GM21528 (cell line): ENCODE results near the gene GAA.

Experiments used
- ATAC-seq: cut with Tn5 transposase; IDR thresholded peaks from one replicate; pipeline ENCODE4 v1.9.1; 2021; ENCODE audit warnings: mild to moderate bottlenecking, moderate library complexity; ENCODE audit not compliant: unreplicated experiment, low FRiP score

The GAA gene

GRCh38 chr17:80115159-80115558, 13.8 kb downstream of the GAA start:
- no peak for ATAC-seq

GRCh38 chr17:80116276-80116920, 15.0 kb downstream of the GAA start:
- no peak for ATAC-seq

GRCh38 chr17:80116921-80117380, 15.6 kb downstream of the GAA start:
- no peak for ATAC-seq

GRCh38 chr17:80117491-80118401, 16.4 kb downstream of the GAA start:
- no peak for ATAC-seq

DNA sequence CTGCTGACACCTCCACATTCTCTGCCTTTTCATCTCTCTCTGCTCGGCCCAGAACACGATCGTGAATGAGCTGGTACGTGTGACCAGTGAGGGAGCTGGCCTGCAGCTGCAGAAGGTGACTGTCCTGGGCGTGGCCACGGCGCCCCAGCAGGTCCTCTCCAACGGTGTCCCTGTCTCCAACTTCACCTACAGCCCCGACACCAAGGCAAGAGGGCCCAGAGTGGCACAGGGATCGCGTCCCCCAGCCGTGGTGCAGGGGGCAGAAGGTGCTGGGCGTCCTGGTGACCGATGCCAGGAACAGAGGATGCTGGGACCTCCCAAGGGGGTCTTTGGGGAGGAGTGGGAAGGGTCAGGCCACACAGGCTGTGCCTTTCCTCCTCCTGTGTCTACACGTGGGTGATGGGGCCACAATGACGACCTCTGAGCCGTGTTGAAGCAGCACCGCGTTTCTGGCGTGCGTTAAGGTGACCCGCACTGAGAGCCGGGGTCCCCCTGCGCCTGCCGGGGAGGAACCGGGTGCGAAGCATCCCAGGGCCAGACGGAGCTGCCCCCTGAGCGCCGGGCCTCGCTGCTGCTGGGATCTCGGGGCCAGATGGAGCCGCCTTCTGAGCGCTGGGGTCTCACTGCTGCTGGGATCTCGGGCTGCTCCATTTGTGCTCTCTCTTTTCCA, 17.4 kb downstream of the GAA start:
- no peak for ATAC-seq

DNA sequence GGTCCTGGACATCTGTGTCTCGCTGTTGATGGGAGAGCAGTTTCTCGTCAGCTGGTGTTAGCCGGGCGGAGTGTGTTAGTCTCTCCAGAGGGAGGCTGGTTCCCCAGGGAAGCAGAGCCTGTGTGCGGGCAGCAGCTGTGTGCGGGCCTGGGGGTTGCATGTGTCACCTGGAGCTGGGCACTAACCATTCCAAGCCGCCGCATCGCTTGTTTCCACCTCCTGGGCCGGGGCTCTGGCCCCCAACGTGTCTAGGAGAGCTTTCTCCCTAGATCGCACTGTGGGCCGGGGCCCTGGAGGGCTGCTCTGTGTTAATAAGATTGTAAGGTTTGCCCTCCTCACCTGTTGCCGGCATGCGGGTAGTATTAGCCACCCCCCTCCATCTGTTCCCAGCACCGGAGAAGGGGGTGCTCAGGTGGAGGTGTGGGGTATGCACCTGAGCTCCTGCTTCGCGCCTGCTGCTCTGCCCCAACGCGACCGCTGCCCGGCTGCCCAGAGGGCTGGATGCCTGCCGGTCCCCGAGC, 17.9 kb downstream of the GAA start:
- ATAC-seq: no peak

DNA sequence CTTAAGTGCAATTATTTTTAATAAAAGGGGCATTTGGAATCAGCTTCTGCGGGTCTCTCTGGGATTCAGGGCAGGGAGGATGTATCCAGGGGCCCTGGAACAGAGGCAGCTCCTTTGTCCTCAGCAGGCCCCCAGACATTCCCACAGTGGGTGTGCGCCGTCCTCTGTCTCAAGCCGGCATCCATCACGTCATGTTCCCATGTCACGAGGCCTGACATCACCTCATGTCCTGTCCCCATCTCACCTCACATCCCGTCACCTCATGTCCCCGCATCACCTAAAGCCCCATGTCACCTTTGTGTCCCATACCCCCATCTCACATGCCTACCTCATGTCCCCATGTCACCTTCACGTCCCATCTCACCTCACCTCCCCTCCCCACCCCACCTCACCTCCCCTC, 18.5 kb downstream of the GAA start:
- no peak for ATAC-seq

DNA sequence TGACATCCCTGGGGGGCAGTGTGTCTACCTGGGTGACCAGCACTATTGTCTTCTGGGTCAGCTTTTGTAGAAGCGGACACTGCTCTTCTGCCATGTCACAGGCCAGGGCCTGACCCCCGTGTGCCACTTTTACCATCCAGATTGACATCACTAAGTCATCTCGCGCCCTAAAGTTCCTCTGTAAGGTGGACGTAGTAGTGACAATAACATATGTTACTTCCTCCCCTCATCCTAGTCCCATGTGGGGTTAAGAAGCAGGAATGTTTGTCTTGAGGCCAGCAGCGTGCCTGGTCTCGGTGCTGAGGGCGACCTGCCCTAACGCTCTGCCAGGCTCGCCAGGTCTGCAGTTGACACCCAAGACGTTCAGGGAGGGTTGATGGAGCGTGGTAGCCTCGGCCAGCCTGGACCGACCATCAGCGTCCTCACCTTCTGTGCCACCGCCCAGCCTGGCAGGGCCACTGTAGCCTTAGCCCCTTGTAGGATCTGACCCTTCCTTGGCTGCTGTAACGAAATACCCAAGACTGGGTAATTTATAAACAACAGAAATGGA, 20.7 kb downstream of the GAA start:
- ATAC-seq: no peak

GRCh38 chr17:80122926-80123505, 21.6 kb downstream of the GAA start:
- no peak for ATAC-seq

DNA sequence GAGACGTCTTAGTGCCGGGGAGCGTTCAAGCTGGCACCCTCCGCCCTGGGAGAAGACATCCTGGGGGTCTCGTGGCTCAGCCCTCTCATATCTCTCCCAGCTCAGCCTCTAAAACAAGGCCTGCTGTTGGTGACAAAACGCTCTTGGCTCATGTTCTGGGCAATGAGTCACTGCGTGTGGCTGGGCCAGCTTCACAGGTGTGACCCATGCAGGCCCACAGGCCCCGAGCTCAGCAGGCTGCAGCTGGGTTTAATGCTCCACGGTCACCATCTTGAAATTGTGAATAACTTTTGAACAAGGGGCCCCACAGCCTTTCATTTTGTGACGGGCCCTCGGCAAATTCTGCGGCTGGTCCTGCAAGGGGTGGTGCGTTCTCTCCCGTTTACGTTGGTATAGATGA, 22.4 kb downstream of the GAA start:
- no peak for ATAC-seq

DNA sequence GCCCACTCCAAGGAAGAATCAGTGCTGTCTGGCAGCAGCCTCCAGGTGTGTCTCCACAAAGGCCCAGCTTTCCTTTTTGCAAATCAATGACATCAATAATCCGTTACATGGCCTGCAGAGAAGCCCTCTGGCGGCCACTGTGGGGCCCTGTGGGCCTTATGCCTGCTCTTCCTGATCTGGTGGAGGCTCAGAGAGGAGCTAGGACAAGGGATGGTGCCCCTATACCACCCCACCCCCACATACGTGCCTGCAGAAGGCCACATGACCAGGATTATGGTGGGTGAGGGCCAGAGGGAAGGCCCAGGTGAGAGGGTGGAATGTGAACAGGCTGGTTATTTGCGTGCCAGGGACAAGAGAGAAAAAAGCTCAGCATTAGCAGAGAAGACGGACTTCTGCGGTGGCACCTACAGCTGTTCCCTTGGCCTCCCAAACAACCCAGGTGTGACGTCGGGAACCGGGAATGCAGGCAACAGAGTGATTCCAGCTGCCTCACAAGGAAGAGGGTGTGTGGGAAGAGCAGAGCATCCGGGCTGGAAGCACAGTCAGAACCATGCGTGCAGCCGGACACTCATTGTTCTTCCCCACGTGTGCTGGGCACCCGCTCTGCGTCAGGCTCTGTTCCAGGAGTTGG, 23.1 kb downstream of the GAA start:
- no peak for ATAC-seq

DNA sequence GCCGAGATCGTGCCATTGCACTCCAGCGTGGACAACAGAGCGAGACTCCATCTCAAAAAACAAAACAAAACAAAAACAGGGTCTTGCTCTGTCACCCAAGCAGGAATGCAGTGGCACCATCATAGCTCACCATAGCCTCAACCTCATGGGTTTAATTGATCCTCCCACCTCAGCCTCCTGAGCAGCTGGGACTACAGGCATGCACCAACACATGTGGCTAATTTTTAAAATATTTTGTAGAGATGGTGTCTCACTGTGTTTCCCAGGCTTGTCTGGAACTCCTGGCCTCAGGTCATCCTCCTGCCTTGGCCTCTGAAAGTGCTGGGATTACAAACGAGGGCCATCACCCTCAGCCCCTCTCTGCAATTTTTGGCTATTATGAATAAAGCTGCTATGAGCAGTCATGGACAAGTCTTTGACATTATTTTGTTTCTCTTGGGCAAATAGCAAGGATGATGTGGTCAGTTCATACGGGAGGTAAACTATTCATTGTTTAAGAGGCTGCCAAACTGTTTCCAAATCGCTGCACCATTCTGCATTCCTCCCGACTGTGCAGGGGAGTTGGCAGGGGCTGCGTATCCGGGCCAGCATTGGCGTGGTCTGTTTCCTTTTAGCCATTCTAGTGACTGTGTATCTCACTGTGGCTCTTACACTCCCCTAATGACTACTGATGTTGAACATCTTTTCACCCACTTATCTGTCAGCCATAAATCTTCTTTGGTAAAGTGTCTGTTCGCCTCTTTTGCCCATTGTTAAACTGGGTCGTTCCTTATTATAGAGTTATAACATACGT, 24.5 kb downstream of the GAA start:
- ATAC-seq: no peak

DNA sequence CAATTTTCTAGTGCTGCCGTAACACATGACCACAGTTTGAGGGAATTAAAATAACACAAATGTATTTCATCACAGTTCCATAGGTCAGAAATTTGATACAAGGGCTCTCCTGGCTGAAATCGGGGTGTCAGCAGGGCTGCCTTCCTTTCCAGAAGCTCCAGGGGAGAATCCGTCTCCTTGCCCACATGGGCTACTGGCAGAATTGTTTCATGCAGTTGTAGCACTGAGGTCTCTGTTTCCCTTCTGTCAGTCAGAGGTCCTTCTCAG, 25.0 kb downstream of the GAA start:
- ATAC-seq: no peak

GRCh38 chr17:80129006-80129565, 27.7 kb downstream of the GAA start:
- ATAC-seq: no peak

- ATAC-seq: no peak
Observed at GRCh38 chr17:80130992-80131391, 29.6 kb downstream of the GAA start.

- ATAC-seq: no peak
Observed at GRCh38 chr17:80132906-80133625, 31.7 kb downstream of the GAA start.

GRCh38 chr17:80133626-80133970, 32.2 kb downstream of the GAA start:
- ATAC-seq: no peak

DNA sequence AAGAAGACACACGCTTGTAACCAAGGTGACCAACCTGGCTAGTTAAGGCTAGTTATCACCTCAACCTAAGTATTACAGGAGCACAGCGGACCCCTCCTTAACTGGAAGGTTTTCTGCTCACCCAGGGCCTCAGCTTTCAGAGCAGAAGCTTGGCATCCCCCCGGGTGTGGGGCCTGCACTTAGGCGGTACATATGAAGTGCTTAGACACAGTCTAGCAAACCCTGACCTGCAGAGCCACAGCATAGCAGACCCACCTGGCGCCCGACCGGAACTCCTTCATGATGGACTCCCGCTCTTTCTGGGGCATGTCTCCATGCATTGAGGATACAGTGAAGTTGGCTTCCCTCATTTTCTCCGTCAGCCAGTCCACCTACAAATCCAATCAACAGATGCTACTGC, 35.8 kb downstream of the GAA start:
- no peak for ATAC-seq
